IMR-90 (cell line): ENCODE data around the gene ENDOV. TPM values are rescaled to one million over a fixed set of nuclear protein-coding genes. Genes with fewer than 3 reads are reported as not detected.

ENCODE experiments used
- ATAC-seq: fragments of 200-7000 bp; cut with Tn5 transposase; 2 replicates; pipeline ENCODE4 v1.9.1; 2020; ENCODE audit warnings: low read depth, mild to moderate bottlenecking, moderate library complexity
- BruUV-seq: library from RNA; stranded (reverse); fragments of 400-500 nt; replicated peaks from 2 replicates; lab custom pipeline; 2021; lab: Mats Ljungman, UMichigan
- CTCF ChIA-PET: fragments of 300-600 bp; formaldehyde crosslinking; extraction: SDS; loops from one replicate; lab custom pipeline; 2021; ENCODE audit warnings: antibody characterized with exemption; lab: Yijun Ruan, JAX
- POLR2A ChIA-PET: fragments of 300-600 bp; sonication (Branson Sonifier 250); formaldehyde crosslinking; loops from one replicate; lab custom pipeline; 2022; ENCODE audit warnings: antibody characterized with exemption; ENCODE audit not compliant: unreplicated experiment; lab: Charles Lee
- DNase-seq: peaks from one replicate; pipeline ENCODE4 v3.0.0; 2013
- H2AFZ ChIP-seq: replicated peaks from 2 replicates; pipeline ENCODE3; 2013; ENCODE audit warnings: low read length, mild to moderate bottlenecking; ENCODE audit not compliant: poor library complexity
- H2AK5ac ChIP-seq: 2 replicates; pipeline ENCODE4 v1.6.1; 2013; ENCODE audit warnings: low read depth, low read length, inconsistent platforms
- H2AK9ac ChIP-seq: replicated peaks from 2 replicates; pipeline ENCODE3; 2013; ENCODE audit warnings: mild to moderate bottlenecking, low read depth, low read length, moderate library complexity; ENCODE audit not compliant: poor library complexity
- H2BK120ac ChIP-seq: 2 replicates; pipeline ENCODE4 v1.6.1; 2013; ENCODE audit warnings: low read depth, low read length, inconsistent platforms
- H2BK15ac ChIP-seq: 3 replicates; pipeline ENCODE4 v1.6.1; 2013; ENCODE audit warnings: low read depth, low read length, inconsistent platforms
- H2BK20ac ChIP-seq: 2 replicates; pipeline ENCODE4 v1.6.1; 2013; ENCODE audit warnings: low read depth, mild to moderate bottlenecking, inconsistent platforms, low read length, moderate library complexity
- H2BK5ac ChIP-seq: 2 replicates; pipeline ENCODE4 v1.6.1; 2013; ENCODE audit warnings: mild to moderate bottlenecking, low read depth, low read length, inconsistent platforms; ENCODE audit not compliant: poor library complexity, severe bottlenecking
- H3K14ac ChIP-seq: replicated peaks from 2 replicates; pipeline ENCODE4 v1.6.1; 2013; ENCODE audit warnings: low read depth, low read length, inconsistent platforms
- H3K18ac ChIP-seq: 2 replicates; pipeline ENCODE4 v1.6.1; 2013; ENCODE audit warnings: low read depth, low read length, control low read depth
- H3K23ac ChIP-seq: 2 replicates; pipeline ENCODE4 v1.6.1; 2013; ENCODE audit warnings: low read depth, low read length, inconsistent platforms
- H3K27ac ChIP-seq: 2 replicates; pipeline ENCODE4 v1.5.1; 2013; ENCODE audit warnings: mild to moderate bottlenecking, control low read depth, low read length; ENCODE audit not compliant: insufficient read depth
- H3K27me3 ChIP-seq: 2 replicates; pipeline ENCODE4 v1.6.1; 2013; ENCODE audit warnings: low read length; ENCODE audit not compliant: control insufficient read depth, insufficient read depth
- H3K36me3 ChIP-seq: 2 replicates; pipeline ENCODE4 v1.6.1; 2013; ENCODE audit warnings: low read length, mixed read lengths; ENCODE audit not compliant: control insufficient read depth, insufficient read depth
- H3K4ac ChIP-seq: 2 replicates; pipeline ENCODE4 v1.6.1; 2013; ENCODE audit warnings: low read depth, low read length, inconsistent platforms
- H3K4me1 ChIP-seq: 2 replicates; pipeline ENCODE4 v1.6.1; 2013; ENCODE audit warnings: low read length, mixed read lengths; ENCODE audit not compliant: control insufficient read depth, insufficient read depth
- H3K4me2 ChIP-seq: 2 replicates; pipeline ENCODE4 v1.6.1; 2013; ENCODE audit warnings: low read depth, mild to moderate bottlenecking, control low read depth, low read length, moderate library complexity
- H3K4me3 ChIP-seq: 2 replicates; pipeline ENCODE4 v1.5.1; 2013; ENCODE audit warnings: low read depth, mild to moderate bottlenecking, control low read depth, low read length, moderate library complexity; ENCODE audit not compliant: insufficient read depth
- H3K56ac ChIP-seq: 2 replicates; pipeline ENCODE4 v1.6.1; 2013; ENCODE audit warnings: low read length, inconsistent platforms; ENCODE audit not compliant: insufficient read depth; ENCODE audit errors: extremely low read depth
- H3K79me1 ChIP-seq, 2 experiments: 2 replicates each; pipeline ENCODE4 v1.6.1; 2013; ENCODE audit warnings: low read length in 2 of 2, inconsistent platforms in 1 of 2, low read depth in 1 of 2
- H3K9ac ChIP-seq: 2 replicates; pipeline ENCODE4 v1.6.1; 2013; ENCODE audit warnings: low read depth, low read length, control low read depth
- H3K9me1 ChIP-seq: 2 replicates; pipeline ENCODE4 v1.6.1; 2013; ENCODE audit warnings: low read length, inconsistent platforms; ENCODE audit not compliant: insufficient read depth
- H3K9me3 ChIP-seq: 2 replicates; pipeline ENCODE4 v1.6.1; 2013; ENCODE audit warnings: low read length; ENCODE audit not compliant: control insufficient read depth, insufficient read depth
- H4K20me1 ChIP-seq: 2 replicates; pipeline ENCODE4 v1.6.1; 2013; ENCODE audit warnings: low read length, inconsistent platforms; ENCODE audit not compliant: insufficient read depth
- H4K5ac ChIP-seq: 2 replicates; pipeline ENCODE4 v1.6.1; 2013; ENCODE audit warnings: mild to moderate bottlenecking, low read depth, low read length, control low read depth
- H4K8ac ChIP-seq, 2 experiments: 2 replicates each; pipeline ENCODE4 v1.6.1; 2013; ENCODE audit warnings: low read depth in 2 of 2, low read length in 2 of 2, control low read depth in 1 of 2, inconsistent platforms in 1 of 2
- H4K91ac ChIP-seq: 2 replicates; pipeline ENCODE4 v1.6.1; 2013; ENCODE audit warnings: low read depth, low read length, inconsistent platforms; ENCODE audit not compliant: insufficient read depth
- CEBPB ChIP-seq: IDR thresholded peaks from 2 replicates; pipeline ENCODE4 v1.6.1; 2012; ENCODE audit warnings: low read depth, low read length, improper control_type of control experiment
- MAZ ChIP-seq: IDR thresholded peaks from 2 replicates; pipeline ENCODE4 v1.6.1; 2012; ENCODE audit warnings: low read depth, mild to moderate bottlenecking, low read length, improper control_type of control experiment, moderate library complexity, borderline replicate concordance
- NFE2L2 ChIP-seq: fragments of 150-350 bp; IDR thresholded peaks from 2 replicates; pipeline ENCODE4 v1.6.1; 2016; ENCODE audit warnings: low read depth, mild to moderate bottlenecking, low read length
- RFX5 ChIP-seq: IDR thresholded peaks from 2 replicates; pipeline ENCODE4 v1.8.0; 2012; ENCODE audit warnings: low read depth, mild to moderate bottlenecking, low read length, moderate library complexity
- WGBS, 2 experiments: methylation state at CpG; one replicate each; pipeline versions ENCODE4 v1.1.5 to v1.1.7; 2013; ENCODE audit warnings: missing lambda C conversion rate in 2 of 2; ENCODE audit not compliant: insufficient read length in 1 of 2; ENCODE audit errors: extremely low coverage in 2 of 2; 5-methylcytosine and 5-hydroxymethylcytosine counted together
- dilution Hi-C: fragments of 300-500 bp; cut with HindIII; formaldehyde crosslinking; loops from one replicate; pipeline ENCODE4 v1.14.3; 2018; ENCODE audit warnings: low sequenced_read_pairs; ENCODE audit not compliant: unreplicated experiment
- in situ Hi-C: fragments of 300-500 bp; cut with MboI; formaldehyde crosslinking; loops from 3 replicates; pipeline ENCODE4 v1.14.3; 2019; ENCODE audit warnings: low sequenced_read_pairs, inconsistent platforms, mixed read lengths
- intact Hi-C: fragments of 100-400 bp; cut with micrococcal nuclease; formaldehyde crosslinking; loops from 2 replicates; pipeline ENCODE4 v1.10.0; 2022
- polyA plus RNA-seq, 3 experiments: library from polyadenylated mRNA; depleted of rRNA; stranded (reverse); fragments of >200 nt; gene quantifications; 2 replicates each; pipeline ENCODE4 v1.2.3, GENCODE V29; 2012; ENCODE audit warnings: low replicate concordance in 1 of 3
- total RNA-seq: library from RNA; depleted of rRNA; stranded (reverse); fragments of >200 nt; gene quantifications from 2 replicates; pipeline ENCODE4 v1.2.3, GENCODE V29; 2012
- TF ChIP-seq, protein P1 (sequence below): fragments of 150-350 bp; IDR thresholded peaks from 2 replicates; pipeline ENCODE4 v1.6.1; 2017; ENCODE audit warnings: mild to moderate bottlenecking, antibody characterized with exemption, low read length, low read depth

ENDOV gene
- total and polyA plus RNA-seq, 2 of the 4 experiments (the other 2 are of a cell fraction), result 15.1 to 30.3 TPM

- 93% methylated on average over 7 of the region's 14 CpGs; no CpG with 5 or more reads in 1 of the 2 experiments for WGBS, 2 experiments
- Histone ChIP-seq H4K8ac (no peak overlapping the region), H3K9me3 (no peaks in the 10 kb centered on the region), H4K5ac (no peak overlapping the region), H3K18ac (no peak overlapping the region), H3K56ac (no peak overlapping the region), H2BK5ac (no peak overlapping the region), H3K27ac (no peak overlapping the region), H3K9ac (no peak overlapping the region), H2AK9ac (no peak overlapping the region), H4K20me1 (no peaks in the 10 kb centered on the region; the same call in 1 of the 2 replicates), H2AK5ac (no peak overlapping the region), H3K79me1 (peaks cover 0 to 6% of the 10 kb centered on the region in 2 experiments; a peak in 2 of 4 replicates), H3K36me3 (peaks cover 78% of the 10 kb centered on the region), H2AFZ (no peak overlapping the region), H3K4me2 (no peak overlapping the region), H2BK120ac (no peak overlapping the region), H4K91ac (no peak overlapping the region), H3K27me3 (no peaks in the 10 kb centered on the region), H3K4me3 (no peak overlapping the region), H3K9me1 (no peaks in the 10 kb centered on the region), H3K4ac (no peak overlapping the region), H3K14ac (no peak overlapping the region), H2BK15ac (no peak overlapping the region), H2BK20ac (no peak overlapping the region), H3K4me1 (no peaks in the 10 kb centered on the region), H3K23ac (no peak overlapping the region)
- dilution Hi-C loops (no loop called here), intact Hi-C loops (no loop called here), in situ Hi-C loops (no loop called here)
- TF ChIP-seq MAZ (no peak), CEBPB (no peak), NFE2L2 (no peak), RFX5 (no peak)
- TF ChIP-seq, protein P1, sequence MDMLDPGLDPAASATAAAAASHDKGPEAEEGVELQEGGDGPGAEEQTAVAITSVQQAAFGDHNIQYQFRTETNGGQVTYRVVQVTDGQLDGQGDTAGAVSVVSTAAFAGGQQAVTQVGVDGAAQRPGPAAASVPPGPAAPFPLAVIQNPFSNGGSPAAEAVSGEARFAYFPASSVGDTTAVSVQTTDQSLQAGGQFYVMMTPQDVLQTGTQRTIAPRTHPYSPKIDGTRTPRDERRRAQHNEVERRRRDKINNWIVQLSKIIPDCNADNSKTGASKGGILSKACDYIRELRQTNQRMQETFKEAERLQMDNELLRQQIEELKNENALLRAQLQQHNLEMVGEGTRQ, result no peak
- ATAC-seq, result no peak
- POLR2A ChIA-PET, result no interaction called here
- CTCF ChIA-PET, result no interaction called here
- BruUV-seq, result no TSS peak
- DNase-seq, result no peak
These were observed 28.6 kb upstream of the ENDOV start for GRCh38 chr17:80386341-80386740.
